CD4-positive, alpha-beta memory T cell (primary cell): ENCODE data around the gene MANEAL. TPM values are rescaled to one million over a fixed set of nuclear protein-coding genes. Genes with fewer than 3 reads are reported as not detected.
A peak's percentile ranks its signal among the peaks of the same experiment; 100 is the strongest.

Experiments used
- CTCF ChIA-PET: fragments of 350-600 bp; sonication (Branson Sonifier 250); formaldehyde crosslinking; loops from one replicate; lab custom pipeline; 2021; ENCODE audit warnings: inconsistent platforms; ENCODE audit not compliant: partially characterized antibody; lab: Charles Lee
- POLR2A ChIA-PET: fragments of 350-600 bp; sonication (Branson Sonifier 250); formaldehyde crosslinking; loops from one replicate; lab custom pipeline; 2021; ENCODE audit not compliant: partially characterized antibody; lab: Charles Lee
- DNase-seq, 5 donors: peaks; one replicate each; pipeline versions ENCODE4 v3.0.0 to v3.0.0-alpha.2; 2020 to 2022; ENCODE audit warnings: mixed read lengths in 1 of 5
- H3K27ac ChIP-seq: one replicate; pipeline ENCODE4 v1.7.0; 2013; ENCODE audit warnings: low read depth, low read length
- H3K27me3 ChIP-seq: 2 replicates; pipeline ENCODE4 v1.7.0; 2013; ENCODE audit warnings: mild to moderate bottlenecking, low read length, moderate library complexity; ENCODE audit not compliant: insufficient read depth
- H3K36me3 ChIP-seq: 2 replicates; pipeline ENCODE4 v1.7.0; 2013; ENCODE audit warnings: mild to moderate bottlenecking, low read length, moderate library complexity; ENCODE audit not compliant: insufficient read depth
- H3K4me1 ChIP-seq: 2 replicates; pipeline ENCODE4 v1.7.0; 2013; ENCODE audit warnings: mild to moderate bottlenecking, low read length, moderate library complexity; ENCODE audit not compliant: insufficient read depth
- H3K4me3 ChIP-seq, 2 donors: one replicate each; pipeline ENCODE4 v1.7.0; 2013; ENCODE audit warnings: low read length in 2 of 2, mild to moderate bottlenecking in 1 of 2
- H3K9me3 ChIP-seq, 2 donors: one replicate each; pipeline ENCODE4 v1.7.0; 2013; ENCODE audit warnings: low read length in 2 of 2, control low read depth in 1 of 2; ENCODE audit not compliant: control insufficient read depth in 1 of 2
- H3K27ac Mint-ChIP-seq, 7 donors: one replicate each; pipeline ENCODE4 v1.8.0; 2020 to 2021; ENCODE audit warnings: mixed read lengths in 7 of 7, mild to moderate bottlenecking in 6 of 7, inconsistent platforms in 3 of 7, moderate library complexity in 3 of 7
- H3K27me3 Mint-ChIP-seq, 2 donors: one replicate each; pipeline ENCODE4 v1.8.0; 2020 to 2021; ENCODE audit warnings: mixed read lengths in 2 of 2
- H3K36me3 Mint-ChIP-seq, 2 donors: one replicate each; pipeline ENCODE4 v1.8.0; 2020 to 2021; ENCODE audit warnings: mixed read lengths in 2 of 2, inconsistent platforms in 1 of 2, mild to moderate bottlenecking in 1 of 2
- H3K4me1 Mint-ChIP-seq, 4 donors: one replicate each; pipeline ENCODE4 v1.8.0; 2020 to 2021; ENCODE audit warnings: mixed read lengths in 4 of 4, mild to moderate bottlenecking in 1 of 4
- H3K4me3 Mint-ChIP-seq, 8 donors: one replicate each; pipeline ENCODE4 v1.8.0; 2020 to 2021; ENCODE audit warnings: mixed read lengths in 8 of 8, mild to moderate bottlenecking in 7 of 8, moderate library complexity in 6 of 8, inconsistent platforms in 3 of 8
- H3K9me3 Mint-ChIP-seq, 8 donors: one replicate each; pipeline ENCODE4 v1.8.0; 2020 to 2021; ENCODE audit warnings: mixed read lengths in 8 of 8, mild to moderate bottlenecking in 5 of 8, inconsistent platforms in 3 of 8, moderate library complexity in 1 of 8
- intact Hi-C: fragments of 100-400 bp; cut with micrococcal nuclease; formaldehyde crosslinking; loops from one replicate; pipeline ENCODE4 v1.15.1; 2023
- polyA plus RNA-seq, 2 donors: library from polyadenylated mRNA; unstranded; fragments of 300-500 nt; fragmentation: Illumina TruSeq; gene quantifications; one replicate each; pipeline ENCODE4 v1.2.3, GENCODE V29; 2021
- total RNA-seq, 2 experiments: library from RNA; stranded (reverse); gene quantifications; one replicate each; pipeline ENCODE4 v1.2.3, GENCODE V29; 2021

Gene MANEAL
- total and polyA plus RNA-seq, 4 experiments from 2014 or later, result 0.58 to 2.3 (median 1.6) TPM

- peaks cover 31% of the 10 kb centered on the region for H3K36me3 ChIP-seq
- H3K27ac Mint-ChIP-seq, result peak within 1 kb of the TSS; percentile 93 to 99 (median 98)
- H3K4me3 Mint-ChIP-seq, result peak within 1 kb of the TSS; percentile 92 to 98 (median 96)
- H3K9me3 Mint-ChIP-seq, result no peaks in the 10 kb centered on the region
- ChIA-PET POLR2A (interaction anchor here (0.9 to 2.7 kb wide), 17 partner anchors 9 to 329 kb away, joined by 3 to 34 read pairs (median 4); partner anchors contain the start of genes CDCA8, INPP5B, MEAF6 and MTF1), CTCF (interaction anchor here (1.0 to 2.9 kb wide), 2 partner anchors 52 to 115 kb away, joined by 5 to 20 read pairs; partner anchors contain the start of genes CDCA8 and MTF1)
- H3K27me3 Mint-ChIP-seq, result no peaks in the 10 kb centered on the region
- peaks cover 24 to 51% of the 10 kb centered on the region in 2 donors for H3K36me3 Mint-ChIP-seq
- H3K4me1 ChIP-seq, result peaks cover 40% of the 10 kb centered on the region
- intact Hi-C loops, result loop anchor here (1.0 to 5.0 kb wide), 2 partner anchors 52 to 330 kb away; partner anchors contain the start of gene MTF1
- peak within 1 kb of the TSS; percentile 89 for H3K27ac ChIP-seq
- H3K4me3 ChIP-seq, result peak within 1 kb of the TSS; percentile 56 to 83
- no peaks in the 10 kb centered on the region for H3K27me3 ChIP-seq
- DNase-seq, result peak; percentile 86 to 93 (median 88)
- peaks cover 13 to 57% (median 32%) of the 10 kb centered on the region in 4 donors for H3K4me1 Mint-ChIP-seq
- H3K9me3 ChIP-seq, result no peaks in the 10 kb centered on the region
These were observed 14.1 kb downstream of the MANEAL start, which contains the start of the genes C1orf122 and YRDC for GRCh38 chr1:37807555-37808368. C1orf122 (plus strand) TSS chr1:37807790; CDS start chr1:37808405, 615 bp downstream. YRDC (minus strand) TSS chr1:37808208; CDS start chr1:37808180, 28 bp downstream.

- intact Hi-C loops, result loop anchor here (1.0 to 5.0 kb wide), 2 partner anchors 51 to 331 kb away; partner anchors contain the start of gene MTF1
- Mint-ChIP-seq H3K27me3 (no peaks in the 10 kb centered on the region), H3K4me3 (peak overlapping the region; percentile 92 to 98 (median 96)), H3K9me3 (no peaks in the 10 kb centered on the region), H3K36me3 (peaks cover 17 to 45% of the 10 kb centered on the region in 2 donors), H3K4me1 (peaks cover 13 to 57% (median 32%) of the 10 kb centered on the region in 4 donors), H3K27ac (peak overlapping the region; percentile 93 to 99 (median 98))
- Histone ChIP-seq H3K4me3 (peak overlapping the region; percentile 12 to 56), H3K4me1 (peaks cover 40% of the 10 kb centered on the region), H3K27ac (peak overlapping the region; percentile 89), H3K27me3 (no peaks in the 10 kb centered on the region), H3K9me3 (no peaks in the 10 kb centered on the region), H3K36me3 (peaks cover 25% of the 10 kb centered on the region)
- no peak for DNase-seq
- CTCF ChIA-PET, result interaction anchor here (1.0 to 2.9 kb wide), 2 partner anchors 51 to 116 kb away, joined by 5 to 20 read pairs; partner anchors contain the start of genes CDCA8 and MTF1
- POLR2A ChIA-PET, result interaction anchor here (0.9 to 2.7 kb wide), 13 partner anchors 8 to 330 kb away, joined by 3 to 34 read pairs (median 4); partner anchors contain the start of genes CDCA8, INPP5B and MTF1
These were observed 15.0 kb downstream of the MANEAL start for GRCh38 chr1:37808369-37809319.

GRCh38 chr1:37809942-37810341, 16.3 kb downstream of the MANEAL start:
- H3K4me3 Mint-ChIP-seq, result peak overlapping the region in 1 of 8 donors; percentile 50
- Histone ChIP-seq H3K9me3 (no peaks in the 10 kb centered on the region), H3K4me3 (no peak overlapping the region), H3K27me3 (no peaks in the 10 kb centered on the region), H3K36me3 (peaks cover 12% of the 10 kb centered on the region), H3K4me1 (peaks cover 40% of the 10 kb centered on the region), H3K27ac (no peak overlapping the region)
- POLR2A ChIA-PET, result no interaction called here
- no peaks in the 10 kb centered on the region for H3K9me3 Mint-ChIP-seq
- intact Hi-C loops, result loop anchor here (5.0 kb wide), 1 partner anchor 333 kb away; no protein-coding TSS in a partner anchor
- H3K4me1 Mint-ChIP-seq, result peaks cover 13 to 47% (median 32%) of the 10 kb centered on the region in 4 donors
- peaks cover 13 to 40% of the 10 kb centered on the region in 2 donors for H3K36me3 Mint-ChIP-seq
- H3K27me3 Mint-ChIP-seq, result no peaks in the 10 kb centered on the region
- CTCF ChIA-PET, result no interaction called here
- DNase-seq, result no peak
- peak overlapping the region in 3 of 7 donors; percentile 22 to 93 (median 32) for H3K27ac Mint-ChIP-seq

GRCh38 chr1:37811027-37811655, 17.5 kb downstream of the MANEAL start:
- H3K27me3 ChIP-seq, result no peaks in the 10 kb centered on the region
- H3K4me1 ChIP-seq, result peaks cover 29% of the 10 kb centered on the region
- H3K36me3 Mint-ChIP-seq, result peaks cover 12 to 38% of the 10 kb centered on the region in 2 donors
- peak overlapping the region; percentile 1 for H3K27ac ChIP-seq
- peak overlapping the region; percentile 58 to 88 (median 68) for H3K27ac Mint-ChIP-seq
- peak; percentile 54 to 69 (median 60) for DNase-seq
- no peak overlapping the region for H3K4me3 ChIP-seq
- H3K4me1 Mint-ChIP-seq, result peaks cover 11 to 38% (median 25%) of the 10 kb centered on the region in 4 donors
- POLR2A ChIA-PET, result no interaction called here
- no peaks in the 10 kb centered on the region for H3K27me3 Mint-ChIP-seq
- H3K9me3 ChIP-seq, result no peaks in the 10 kb centered on the region
- CTCF ChIA-PET, result interaction anchor here (1.7 to 2.0 kb wide), 2 partner anchors 11 to 48 kb away, joined by 6 to 9 read pairs; partner anchors contain the start of gene MTF1
- H3K4me3 Mint-ChIP-seq, result peak overlapping the region in 1 of 8 donors; percentile 82
- H3K36me3 ChIP-seq, result no peaks in the 10 kb centered on the region
- intact Hi-C loops, result no loop called here
- H3K9me3 Mint-ChIP-seq, result no peaks in the 10 kb centered on the region

- Histone ChIP-seq H3K27ac (no peak overlapping the region), H3K4me3 (no peak overlapping the region), H3K4me1 (peaks cover 15% of the 10 kb centered on the region), H3K36me3 (peaks cover 12% of the 10 kb centered on the region), H3K27me3 (no peaks in the 10 kb centered on the region), H3K9me3 (no peaks in the 10 kb centered on the region)
- Mint-ChIP-seq H3K4me1 (peaks cover 7 to 22% (median 15%) of the 10 kb centered on the region in 4 donors), H3K4me3 (no peak overlapping the region), H3K27ac (no peak overlapping the region), H3K36me3 (peaks cover 20 to 42% of the 10 kb centered on the region in 2 donors), H3K27me3 (no peaks in the 10 kb centered on the region), H3K9me3 (no peaks in the 10 kb centered on the region)
- ChIA-PET CTCF (no interaction called here), POLR2A (no interaction called here)
- DNase-seq, result no peak
- intact Hi-C loops, result no loop called here
These were observed 20.0 kb downstream of the MANEAL start for GRCh38 chr1:37813529-37814145.

- Histone ChIP-seq H3K4me3 (no peak overlapping the region), H3K9me3 (no peaks in the 10 kb centered on the region), H3K4me1 (peaks cover 9% of the 10 kb centered on the region), H3K27ac (no peak overlapping the region), H3K27me3 (no peaks in the 10 kb centered on the region), H3K36me3 (peaks cover 12% of the 10 kb centered on the region)
- CTCF ChIA-PET, result no interaction called here
- DNase-seq, result no peak
- Mint-ChIP-seq H3K36me3 (peaks cover 20 to 41% of the 10 kb centered on the region in 2 donors), H3K27me3 (no peaks in the 10 kb centered on the region), H3K9me3 (no peaks in the 10 kb centered on the region), H3K4me1 (peaks cover 6 to 15% (median 10%) of the 10 kb centered on the region in 4 donors), H3K27ac (peak overlapping the region in 1 of 7 donors; percentile 12), H3K4me3 (no peak overlapping the region)
- intact Hi-C loops, result no loop called here
- POLR2A ChIA-PET, result no interaction called here
These were observed 20.6 kb downstream of the MANEAL start for GRCh38 chr1:37814252-37814651.
